Measurements from ENCODE around the gene MMP7.

MMP7 gene

GRCh38 chr11:102530558-102530957 is at the start of gene MMP7:
MMP7 (minus strand) TSS chr11:102530747; CDS start chr11:102530700, 47 bp downstream.
- in situ Hi-C loops (cut with MboI; ENCODE audit: low sequenced_read_pairs, unreplicated experiment): no loop called here
- no peak for DNase-seq (ENCODE audit: low spot score)
- no peak for TF ChIP-seq CTCF (IDR thresholded peaks at IDR 0.05; ENCODE audit: borderline replicate concordance, control extremely low read depth, extremely low read depth, insufficient read depth, missing control alignments)

GRCh38 chr11:102577723-102578122 is 47.2 kb upstream of the MMP7 start:
- no peak for TF ChIP-seq CTCF (IDR thresholded peaks at IDR 0.05; ENCODE audit: borderline replicate concordance, control extremely low read depth, extremely low read depth, insufficient read depth, missing control alignments)
- in situ Hi-C loops (cut with MboI; ENCODE audit: low sequenced_read_pairs, unreplicated experiment): no loop called here
- no peak for DNase-seq (ENCODE audit: low spot score)

- in situ Hi-C loops (cut with MboI; ENCODE audit: low sequenced_read_pairs, unreplicated experiment): no loop called here
Measured at GRCh38 chr11:102577182-102577581, 46.6 kb upstream of the MMP7 start.

GRCh38 chr11:102576350-102576749 is 45.8 kb upstream of the MMP7 start:
- no peak for TF ChIP-seq CTCF (IDR thresholded peaks at IDR 0.05; ENCODE audit: borderline replicate concordance, control extremely low read depth, extremely low read depth, insufficient read depth, missing control alignments)
- DNase-seq (ENCODE audit: low spot score): no peak
- in situ Hi-C loops (cut with MboI; ENCODE audit: low sequenced_read_pairs, unreplicated experiment): no loop called here

More at GRCh38 chr11:102577182-102577581, 46.6 kb upstream of the MMP7 start:
- TF ChIP-seq CTCF (IDR thresholded peaks at IDR 0.05; ENCODE audit: borderline replicate concordance, control extremely low read depth, extremely low read depth, insufficient read depth, missing control alignments): no peak
- no peak for DNase-seq (ENCODE audit: low spot score)

- DNase-seq (ENCODE audit: low spot score): no peak
- no peak for TF ChIP-seq CTCF (IDR thresholded peaks at IDR 0.05; ENCODE audit: borderline replicate concordance, control extremely low read depth, extremely low read depth, insufficient read depth, missing control alignments)
- in situ Hi-C loops (cut with MboI; ENCODE audit: low sequenced_read_pairs, unreplicated experiment): no loop called here
Measured at GRCh38 chr11:102575012-102575411, 44.5 kb upstream of the MMP7 start.

- in situ Hi-C loops (cut with MboI; ENCODE audit: low sequenced_read_pairs, unreplicated experiment): no loop called here
Measured at GRCh38 chr11:102573851-102574250, 43.3 kb upstream of the MMP7 start.

More at GRCh38 chr11:102573851-102574250, 43.3 kb upstream of the MMP7 start:
- DNase-seq (ENCODE audit: low spot score): no peak
- TF ChIP-seq CTCF (IDR thresholded peaks at IDR 0.05; ENCODE audit: borderline replicate concordance, control extremely low read depth, extremely low read depth, insufficient read depth, missing control alignments): no peak

All from GM13976 (cell line).